Peyer's patch (tissue), 4 donors: ENCODE results near the gene INSIG2. TPM values are rescaled to one million over a fixed set of nuclear protein-coding genes. Genes with fewer than 3 reads are reported as not detected.
A peak's percentile ranks its signal among the peaks of the same experiment; 100 is the strongest.

Source experiments
- DNase-seq, 3 donors: peaks; one replicate each; pipeline ENCODE4 v3.0.0-alpha.2; 2017 to 2019
- H3K27ac ChIP-seq, 4 donors: fragments of 200-600 bp; sonication (generic); one replicate each; pipeline ENCODE4 v1.5.1; 2016 to 2019
- H3K27me3 ChIP-seq, 2 donors: fragments of 200-600 bp; sonication (generic); one replicate each; pipeline ENCODE4 v1.5.1; 2019
- H3K36me3 ChIP-seq, 3 donors: fragments of 200-600 bp; sonication (generic); one replicate each; pipeline ENCODE4 v1.5.1; 2016 to 2019
- H3K4me1 ChIP-seq, 4 donors: fragments of 200-600 bp; sonication (generic); one replicate each; pipeline ENCODE4 v1.5.1; 2016 to 2019
- H3K4me3 ChIP-seq, 4 donors: fragments of 200-600 bp; sonication (generic); 1 replicate in 3 of 4; 2 replicates in 1 of 4; pipeline ENCODE4 v1.5.1; 2016 to 2019; ENCODE audit warnings: mild to moderate bottlenecking in 1 of 4
- H3K9me3 ChIP-seq, 4 donors: fragments of 200-600 bp; sonication (generic); one replicate each; pipeline ENCODE4 v1.5.1; 2016 to 2019; ENCODE audit warnings: mild to moderate bottlenecking in 1 of 4
- CTCF ChIP-seq, 6 experiments: fragments of 450-650 bp in 4 of 6; fragments of 200-600 bp in 2 of 6; sonication (generic) in 1 of 6; IDR thresholded peaks; one replicate each; pipeline ENCODE4 v1.5.1; 2017 to 2019; ENCODE audit warnings: antibody characterized with exemption in 6 of 6, mild to moderate bottlenecking in 3 of 6, moderate library complexity in 1 of 6
- POLR2A ChIP-seq, 2 donors: fragments of 450-650 bp; IDR thresholded peaks; one replicate each; pipeline ENCODE4 v1.5.1; 2017; ENCODE audit warnings: antibody characterized with exemption in 2 of 2, mild to moderate bottlenecking in 2 of 2, moderate library complexity in 2 of 2
- total RNA-seq, 4 donors: library from RNA; depleted of rRNA; stranded (reverse); fragments of >200 nt; gene quantifications; one replicate each; pipeline ENCODE4 v1.1.0, GENCODE V29; 2016

The INSIG2 gene
- total RNA-seq, 4 donors from 2014 or later: 11.4 to 29.7 (median 21.5) TPM

GRCh38 chr2:118065921-118066511 lies 22.3 kb upstream of the INSIG2 start:
- Histone ChIP-seq H3K36me3 (no peaks in the 10 kb centered on the region), H3K4me3 (no peak overlapping the region), H3K9me3 (no peaks in the 10 kb centered on the region), H3K27ac (no peak overlapping the region), H3K4me1 (no peaks in the 10 kb centered on the region), H3K27me3 (no peaks in the 10 kb centered on the region)
- no peak for TF ChIP-seq CTCF (IDR thresholded peaks at IDR 0.05)
- no peak for TF ChIP-seq POLR2A (IDR thresholded peaks at IDR 0.05)
- no peak for DNase-seq

- Histone ChIP-seq H3K36me3 (no peaks in the 10 kb centered on the region), H3K4me3 (no peak overlapping the region), H3K4me1 (no peaks in the 10 kb centered on the region), H3K27ac (no peak overlapping the region), H3K9me3 (no peaks in the 10 kb centered on the region), H3K27me3 (no peaks in the 10 kb centered on the region)
- no peak for DNase-seq
- TF ChIP-seq POLR2A (IDR thresholded peaks at IDR 0.05) (no peak), CTCF (IDR thresholded peaks at IDR 0.05) (no peak)
Measured at GRCh38 chr2:118077636-118078247, 10.5 kb upstream of the INSIG2 start.

- Histone ChIP-seq H3K4me1 (no peaks in the 10 kb centered on the region), H3K4me3 (no peak overlapping the region), H3K36me3 (no peaks in the 10 kb centered on the region), H3K9me3 (no peaks in the 10 kb centered on the region), H3K27me3 (no peaks in the 10 kb centered on the region), H3K27ac (no peak overlapping the region)
- DNase-seq: no peak
- TF ChIP-seq POLR2A (IDR thresholded peaks at IDR 0.05) (no peak), CTCF (IDR thresholded peaks at IDR 0.05) (no peak)
Measured at GRCh38 chr2:118078734-118079133, 9.5 kb upstream of the INSIG2 start.

- Histone ChIP-seq H3K4me3 (no peak overlapping the region), H3K4me1 (peaks cover 0 to 17% (median under 1%) of the 10 kb centered on the region in 4 donors), H3K27ac (peak overlapping the region in 1 of 4 donors; percentile 6), H3K27me3 (no peaks in the 10 kb centered on the region), H3K9me3 (no peaks in the 10 kb centered on the region), H3K36me3 (no peaks in the 10 kb centered on the region)
- no peak for DNase-seq
- TF ChIP-seq CTCF (IDR thresholded peaks at IDR 0.05) (no peak), POLR2A (IDR thresholded peaks at IDR 0.05) (no peak)
Measured at GRCh38 chr2:118084491-118085089, 3.7 kb upstream of the INSIG2 start.

- no peak for DNase-seq
- Histone ChIP-seq H3K27ac (peak overlapping the region in 1 of 4 donors; percentile 23), H3K4me1 (peaks cover 0 to 19% (median 1%) of the 10 kb centered on the region in 4 donors), H3K36me3 (no peaks in the 10 kb centered on the region), H3K27me3 (no peaks in the 10 kb centered on the region), H3K9me3 (no peaks in the 10 kb centered on the region), H3K4me3 (no peak overlapping the region)
- TF ChIP-seq CTCF (IDR thresholded peaks at IDR 0.05) (no peak), POLR2A (IDR thresholded peaks at IDR 0.05) (no peak)
Measured at GRCh38 chr2:118085173-118086023, 2.9 kb upstream of the INSIG2 start.
